ENCODE measurements around the gene HSD17B8.

DNA sequence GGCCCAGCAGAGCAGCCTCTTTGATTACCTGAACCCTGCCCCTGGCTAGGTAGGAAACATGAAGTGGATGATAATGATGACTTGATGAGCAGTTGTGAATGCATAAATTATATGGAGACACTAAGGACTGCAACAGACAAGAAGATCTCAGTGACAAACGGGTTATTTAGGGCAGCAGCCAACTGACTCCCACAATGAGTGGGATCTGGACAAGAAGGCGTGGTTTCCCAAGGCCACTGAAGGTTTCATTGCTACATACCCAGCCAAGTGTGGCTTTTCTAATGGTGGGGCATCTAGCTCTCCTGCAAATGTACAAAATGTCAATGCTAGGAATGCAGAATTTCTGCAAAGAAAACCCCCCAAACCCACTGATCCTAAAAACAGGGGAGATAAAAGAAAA lies 33.3 kb downstream of the HSD17B8 start:
- TF ChIP-seq, protein P1, sequence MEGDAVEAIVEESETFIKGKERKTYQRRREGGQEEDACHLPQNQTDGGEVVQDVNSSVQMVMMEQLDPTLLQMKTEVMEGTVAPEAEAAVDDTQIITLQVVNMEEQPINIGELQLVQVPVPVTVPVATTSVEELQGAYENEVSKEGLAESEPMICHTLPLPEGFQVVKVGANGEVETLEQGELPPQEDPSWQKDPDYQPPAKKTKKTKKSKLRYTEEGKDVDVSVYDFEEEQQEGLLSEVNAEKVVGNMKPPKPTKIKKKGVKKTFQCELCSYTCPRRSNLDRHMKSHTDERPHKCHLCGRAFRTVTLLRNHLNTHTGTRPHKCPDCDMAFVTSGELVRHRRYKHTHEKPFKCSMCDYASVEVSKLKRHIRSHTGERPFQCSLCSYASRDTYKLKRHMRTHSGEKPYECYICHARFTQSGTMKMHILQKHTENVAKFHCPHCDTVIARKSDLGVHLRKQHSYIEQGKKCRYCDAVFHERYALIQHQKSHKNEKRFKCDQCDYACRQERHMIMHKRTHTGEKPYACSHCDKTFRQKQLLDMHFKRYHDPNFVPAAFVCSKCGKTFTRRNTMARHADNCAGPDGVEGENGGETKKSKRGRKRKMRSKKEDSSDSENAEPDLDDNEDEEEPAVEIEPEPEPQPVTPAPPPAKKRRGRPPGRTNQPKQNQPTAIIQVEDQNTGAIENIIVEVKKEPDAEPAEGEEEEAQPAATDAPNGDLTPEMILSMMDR (IDR thresholded peaks at IDR 0.05; ENCODE audit: borderline replicate concordance, extremely low read depth, low read length, poor library complexity, severe bottlenecking), result no peak
- no peak for TF ChIP-seq EZH2 (IDR thresholded peaks at IDR 0.05; ENCODE audit: borderline replicate concordance, low read depth, low read length, severe bottlenecking)

All from DND-41 (cell line).